DOHH2 (cell line): ENCODE measurements around the gene TAS2R1.

Experiments
- CTCF ChIP-seq: fragments of 200-600 bp; sonication (generic); IDR thresholded peaks from one replicate; pipeline ENCODE4 v1.5.1; 2014; ENCODE audit warnings: antibody characterized with exemption, mild to moderate bottlenecking, low read depth, low read length; ENCODE audit not compliant: poor library complexity, severe bottlenecking
- EZH2phosphoT487 ChIP-seq: fragments of 200-600 bp; sonication (generic); IDR thresholded peaks from 2 replicates; pipeline ENCODE4 v1.6.1; 2017; ENCODE audit warnings: borderline replicate concordance, mild to moderate bottlenecking, antibody characterized with exemption, low read length, moderate library complexity, mixed read lengths

- TF ChIP-seq CTCF (no peak), EZH2phosphoT487 (no peak)
Observed at GRCh38 chr5:9644630-9645029, 14.5 kb upstream of the TAS2R1 start.
